Bronchial epithelial cell (primary cell): ENCODE measurements around the gene LRRC61. TPM values are rescaled to one million over a fixed set of nuclear protein-coding genes. Genes with fewer than 3 reads are reported as not detected.

ENCODE experiments used
- DNase-seq: peaks from one replicate; pipeline ENCODE4 v3.0.0-alpha.2; 2010; ENCODE audit warnings: low read depth
- FAIRE-seq: peaks from 2 replicates; lab custom pipeline; 2011; peaks lifted over from hg19 to GRCh38; lab: Jason Lieb, UNC
- H3K27me3 ChIP-seq: 2 replicates; pipeline ENCODE4 v1.5.1; 2011; ENCODE audit warnings: low read length; ENCODE audit not compliant: control insufficient read depth, insufficient read depth
- H3K36me3 ChIP-seq: 2 replicates; pipeline ENCODE4 v1.5.1; 2011; ENCODE audit warnings: low read length; ENCODE audit not compliant: control insufficient read depth, insufficient read depth
- H3K4me3 ChIP-seq: 2 replicates; pipeline ENCODE4 v1.5.1; 2011; ENCODE audit warnings: mild to moderate bottlenecking, low read depth, low read length, control low read depth
- total RNA-seq: library from RNA; depleted of rRNA; stranded (reverse); fragments of >200 nt; gene quantifications from 2 replicates; pipeline ENCODE4 v1.2.1, GENCODE V29; 2014
- TF ChIP-seq, protein P1 (sequence below): IDR thresholded peaks from 2 replicates; pipeline ENCODE4 v1.5.1; 2011; ENCODE audit warnings: mild to moderate bottlenecking, moderate library complexity, low read length, control low read depth, inconsistent platforms; ENCODE audit not compliant: insufficient read depth, severe bottlenecking

LRRC61 gene
- total RNA-seq, 1 donor from 2014 or later, result 7.6 TPM

- TF ChIP-seq, protein P1, sequence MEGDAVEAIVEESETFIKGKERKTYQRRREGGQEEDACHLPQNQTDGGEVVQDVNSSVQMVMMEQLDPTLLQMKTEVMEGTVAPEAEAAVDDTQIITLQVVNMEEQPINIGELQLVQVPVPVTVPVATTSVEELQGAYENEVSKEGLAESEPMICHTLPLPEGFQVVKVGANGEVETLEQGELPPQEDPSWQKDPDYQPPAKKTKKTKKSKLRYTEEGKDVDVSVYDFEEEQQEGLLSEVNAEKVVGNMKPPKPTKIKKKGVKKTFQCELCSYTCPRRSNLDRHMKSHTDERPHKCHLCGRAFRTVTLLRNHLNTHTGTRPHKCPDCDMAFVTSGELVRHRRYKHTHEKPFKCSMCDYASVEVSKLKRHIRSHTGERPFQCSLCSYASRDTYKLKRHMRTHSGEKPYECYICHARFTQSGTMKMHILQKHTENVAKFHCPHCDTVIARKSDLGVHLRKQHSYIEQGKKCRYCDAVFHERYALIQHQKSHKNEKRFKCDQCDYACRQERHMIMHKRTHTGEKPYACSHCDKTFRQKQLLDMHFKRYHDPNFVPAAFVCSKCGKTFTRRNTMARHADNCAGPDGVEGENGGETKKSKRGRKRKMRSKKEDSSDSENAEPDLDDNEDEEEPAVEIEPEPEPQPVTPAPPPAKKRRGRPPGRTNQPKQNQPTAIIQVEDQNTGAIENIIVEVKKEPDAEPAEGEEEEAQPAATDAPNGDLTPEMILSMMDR, result no peak
- no peak for DNase-seq
- Histone ChIP-seq H3K36me3 (no peaks in the 10 kb centered on the region), H3K4me3 (no peak overlapping the region), H3K27me3 (no peaks in the 10 kb centered on the region)
- FAIRE-seq, result no peak
Observed at GRCh38 chr7:150358988-150359621, 36.0 kb downstream of the LRRC61 start.

DNA sequence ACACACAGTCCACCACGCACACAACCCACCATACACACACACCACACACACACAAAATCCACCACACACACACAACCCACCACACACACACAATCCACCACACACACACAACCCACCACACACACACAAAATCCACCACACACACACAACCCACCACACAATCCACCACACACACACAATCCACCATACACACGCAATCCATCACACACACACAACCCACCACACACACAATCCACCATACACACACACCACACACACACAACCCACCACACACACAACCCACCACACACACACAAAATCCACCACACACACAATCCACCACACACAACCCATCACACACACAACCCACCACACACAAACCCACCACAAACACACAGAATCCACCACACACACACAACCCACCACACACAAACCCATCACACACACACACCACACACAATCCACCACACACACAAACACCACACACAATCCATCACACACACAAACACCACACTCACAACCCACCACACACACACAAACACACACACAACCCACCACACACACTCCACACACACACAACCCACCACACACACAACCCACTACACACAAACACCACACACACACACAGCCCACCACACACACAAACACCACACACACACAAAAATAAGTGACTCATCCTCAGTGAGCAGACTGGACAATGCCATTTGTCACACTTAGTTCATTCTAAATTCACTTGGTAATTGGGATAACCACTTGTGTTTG is 36.6 kb downstream of the LRRC61 start:
- FAIRE-seq, result peak; percentile 28

DNA sequence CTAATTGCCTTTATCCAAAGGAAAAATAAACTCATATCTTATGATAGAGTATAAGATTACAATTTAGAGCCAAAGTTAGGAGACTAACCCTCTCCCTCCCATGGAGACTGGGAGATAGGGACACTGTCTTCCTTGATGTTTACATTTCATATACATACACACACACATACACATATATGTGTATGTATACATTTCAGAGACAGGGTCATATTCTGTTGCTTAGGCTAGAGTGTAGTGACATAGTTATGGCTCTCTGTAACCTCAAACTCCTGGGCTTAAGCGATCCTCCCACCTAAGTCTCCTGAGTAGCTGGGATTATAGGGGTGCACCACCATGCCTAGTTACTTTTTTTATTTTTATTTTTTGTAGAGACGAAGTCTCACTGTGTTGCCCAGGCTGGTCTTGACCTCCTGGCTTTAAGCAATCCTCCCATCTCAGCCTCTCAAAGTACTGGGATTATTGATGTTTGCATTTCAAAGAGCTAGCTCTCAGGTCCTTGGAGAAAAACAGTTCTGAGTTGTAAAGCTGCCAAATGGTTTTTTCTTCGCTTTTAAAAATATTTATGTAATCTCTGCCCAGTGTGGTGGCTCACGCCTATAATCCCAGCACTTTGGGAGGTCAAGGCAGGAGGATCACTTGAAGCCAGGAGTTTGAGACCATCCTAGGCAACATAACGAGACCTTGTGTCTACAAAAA is 37.4 kb downstream of the LRRC61 start:
- no peaks in the 10 kb centered on the region for H3K36me3 ChIP-seq
- DNase-seq (no peak), FAIRE-seq (no peak)
- TF ChIP-seq, protein P1, result no peak
- no peaks in the 10 kb centered on the region for H3K27me3 ChIP-seq
- no peak overlapping the region for H3K4me3 ChIP-seq

More for the DNA sequence above, 36.6 kb downstream of the LRRC61 start:
- TF ChIP-seq, protein P1, result no peak
- no peaks in the 10 kb centered on the region for H3K27me3 ChIP-seq
- no peak for DNase-seq
- no peak overlapping the region for H3K4me3 ChIP-seq
- H3K36me3 ChIP-seq, result no peaks in the 10 kb centered on the region

DNA sequence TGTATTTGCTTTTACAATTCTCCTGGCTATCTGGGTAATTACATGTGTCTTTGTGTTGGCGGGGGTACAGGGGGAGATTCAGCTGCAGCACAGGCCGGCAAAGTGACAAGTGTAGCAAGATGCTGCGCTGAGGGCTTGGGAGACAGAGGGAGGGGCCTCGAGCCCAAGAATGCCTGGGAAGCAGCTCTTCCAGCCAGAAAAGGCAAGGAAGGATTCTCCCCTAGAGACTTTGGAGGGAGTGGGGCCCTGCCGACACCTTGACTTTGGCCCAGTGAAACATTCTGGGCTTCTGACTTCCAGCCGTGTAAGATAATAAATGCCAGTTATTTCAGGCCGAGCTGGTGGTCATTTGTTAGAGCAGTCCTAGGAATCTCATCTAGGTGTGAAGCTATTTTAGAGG is 38.2 kb downstream of the LRRC61 start:
- TF ChIP-seq, protein P1, result no peak
- no peak for FAIRE-seq
- H3K4me3 ChIP-seq, result no peak overlapping the region
- no peaks in the 10 kb centered on the region for H3K36me3 ChIP-seq
- DNase-seq, result no peak
- H3K27me3 ChIP-seq, result no peaks in the 10 kb centered on the region

DNA sequence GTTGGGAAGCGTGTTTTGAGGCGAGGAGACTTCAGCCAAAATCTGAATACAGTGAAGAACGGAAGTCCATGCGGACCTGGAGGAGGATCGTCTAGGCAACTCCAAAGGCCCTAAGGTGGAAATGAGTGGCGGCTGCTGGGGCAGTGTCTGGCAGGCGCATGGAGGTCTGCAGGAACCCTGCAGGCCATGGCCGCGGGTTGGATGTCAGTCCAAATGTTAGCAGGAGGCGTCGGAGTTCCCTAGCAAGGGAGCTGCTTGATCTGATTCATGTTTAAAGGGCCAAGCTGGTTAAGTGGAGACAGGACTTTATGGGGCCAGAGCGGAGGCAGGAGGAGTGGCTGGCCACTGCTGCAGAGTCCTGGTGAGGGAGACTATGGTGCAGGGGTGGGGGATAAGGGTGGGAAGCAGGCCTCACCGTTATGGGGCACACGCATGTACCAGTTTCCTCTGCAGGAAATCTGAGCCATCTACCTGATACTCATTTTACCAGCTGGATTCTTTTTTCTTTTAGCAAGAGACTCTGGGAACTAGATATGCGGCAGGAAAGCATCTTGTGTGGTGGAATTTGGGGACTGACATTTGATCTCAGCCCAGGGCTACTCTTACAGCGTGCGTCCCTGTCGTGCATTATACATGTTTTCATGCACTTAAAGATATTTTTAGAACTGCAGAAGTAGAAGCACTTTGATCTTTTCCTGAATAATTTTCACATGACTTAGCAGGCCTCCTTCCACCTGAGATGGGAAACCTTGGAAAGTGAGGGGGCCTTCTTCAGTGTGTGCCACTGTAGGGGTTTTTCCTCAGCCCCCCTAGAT is 38.9 kb downstream of the LRRC61 start:
- Histone ChIP-seq H3K27me3 (no peaks in the 10 kb centered on the region), H3K4me3 (no peak overlapping the region), H3K36me3 (no peaks in the 10 kb centered on the region)
- TF ChIP-seq, protein P1, result no peak
- no peak for FAIRE-seq
- no peak for DNase-seq
